Right lung (tissue), 5 donors: Measurements from ENCODE around the gene PCDHGA9. TPM values are rescaled to one million over a fixed set of nuclear protein-coding genes. Genes with fewer than 3 reads are reported as not detected.
"Not testable (repeated sequence)": the region's sequence is repeated elsewhere in the genome, so short reads cannot be mapped to it uniquely, and the experiment has no call there.

ENCODE experiments used
- DNase-seq, 2 donors: peaks; one replicate each; pipeline ENCODE4 v3.0.0-alpha.2; 2013
- polyA plus RNA-seq, 5 donors: library from polyadenylated mRNA; unstranded; fragments of 120-200 nt; gene quantifications; one replicate each; pipeline versions ENCODE4 v1.2.1 to v1.2.3, GENCODE V29; 2013; ENCODE audit warnings: inconsistent platforms in 1 of 5, low replicate concordance in 1 of 5; ENCODE audit not compliant: insufficient read length in 5 of 5, insufficient read depth in 1 of 5

The PCDHGA9 gene
- polyA plus RNA-seq, 5 donors: 4.4 to 8.3 (median 5.7) TPM

DNA sequence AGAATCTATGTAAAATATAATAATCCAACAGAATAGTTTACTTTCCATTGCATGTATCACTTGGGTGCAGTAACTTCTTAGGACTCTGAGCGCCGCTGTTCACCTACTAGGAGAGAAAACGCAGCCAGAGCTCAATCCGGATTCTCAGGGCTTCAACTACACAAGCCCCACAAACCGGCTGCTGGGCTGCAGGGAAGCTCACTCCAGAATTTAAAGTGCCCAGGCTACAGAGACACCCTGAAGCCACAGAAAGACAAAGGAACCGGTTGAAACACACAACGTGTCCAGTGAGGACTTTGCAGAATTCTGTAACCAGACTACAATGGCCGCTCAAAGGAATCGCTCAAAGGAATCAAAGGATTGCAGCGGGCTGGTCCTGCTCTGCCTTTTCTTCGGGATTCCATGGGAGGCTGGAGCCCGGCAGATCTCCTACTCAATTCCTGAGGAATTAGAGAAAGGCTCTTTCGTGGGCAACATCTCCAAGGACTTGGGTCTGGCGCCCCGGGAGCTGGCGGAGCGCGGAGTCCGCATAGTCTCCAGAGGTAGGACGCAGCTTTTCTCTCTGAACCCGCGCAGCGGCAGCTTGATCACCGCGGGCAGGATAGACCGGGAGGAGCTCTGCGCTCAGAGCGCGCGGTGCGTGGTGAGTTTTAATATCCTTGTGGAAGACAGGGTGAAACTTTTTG lies 10.4 kb downstream of the PCDHGA9 start, which contains the start of gene PCDHGA10:
Gene PCDHGA10, plus strand, starts transcription at position 134 of the 686 bp plus-strand sequence. Its CDS starts 189 bp downstream, at position 323.
- DNase-seq: no peak

GRCh38 chr5:141413540-141414069 lies 11.0 kb downstream of the PCDHGA9 start:
- DNase-seq: no peak

- DNase-seq: not testable (repeated sequence)
Observed at GRCh38 chr5:141414548-141415274, 12.1 kb downstream of the PCDHGA9 start.

- not testable (repeated sequence) for DNase-seq
Observed at GRCh38 chr5:141415275-141415618, 12.7 kb downstream of the PCDHGA9 start.

DNA sequence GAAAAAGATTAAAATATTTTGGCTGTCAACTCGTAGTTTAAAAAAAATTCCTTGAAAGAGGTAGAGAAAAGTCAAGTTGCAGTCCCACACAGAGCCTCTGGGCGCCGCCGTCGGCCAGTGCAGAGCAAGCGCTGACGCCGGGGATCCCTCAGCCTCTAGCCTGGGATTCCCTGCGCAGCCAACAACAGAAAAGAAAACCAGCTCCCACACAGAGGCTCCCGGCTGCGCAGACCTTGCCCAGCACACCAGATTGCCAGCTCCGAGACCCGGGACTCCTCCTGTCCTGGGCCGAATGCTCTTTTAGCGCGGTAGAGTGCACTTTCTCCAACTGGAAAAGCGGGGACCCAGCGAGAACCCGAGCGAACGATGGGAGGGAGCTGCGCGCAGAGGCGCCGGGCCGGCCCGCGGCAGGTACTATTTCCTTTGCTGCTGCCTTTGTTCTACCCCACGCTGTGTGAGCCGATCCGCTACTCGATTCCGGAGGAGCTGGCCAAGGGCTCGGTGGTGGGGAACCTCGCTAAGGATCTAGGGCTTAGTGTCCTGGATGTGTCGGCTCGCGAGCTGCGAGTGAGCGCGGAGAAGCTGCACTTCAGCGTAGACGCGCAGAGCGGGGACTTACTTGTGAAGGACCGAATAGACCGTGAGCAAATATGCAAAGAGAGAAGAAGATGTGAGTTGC lies 15.1 kb downstream of the PCDHGA9 start, which contains the start of gene PCDHGB7:
Gene PCDHGB7, plus strand, starts transcription at position 184 of the 679 bp plus-strand sequence. Its CDS starts 183 bp downstream, at position 367.
- peak; percentile 42 to 61 for DNase-seq

- DNase-seq: no peak
Observed at GRCh38 chr5:141419074-141419880, 16.7 kb downstream of the PCDHGA9 start.

DNA sequence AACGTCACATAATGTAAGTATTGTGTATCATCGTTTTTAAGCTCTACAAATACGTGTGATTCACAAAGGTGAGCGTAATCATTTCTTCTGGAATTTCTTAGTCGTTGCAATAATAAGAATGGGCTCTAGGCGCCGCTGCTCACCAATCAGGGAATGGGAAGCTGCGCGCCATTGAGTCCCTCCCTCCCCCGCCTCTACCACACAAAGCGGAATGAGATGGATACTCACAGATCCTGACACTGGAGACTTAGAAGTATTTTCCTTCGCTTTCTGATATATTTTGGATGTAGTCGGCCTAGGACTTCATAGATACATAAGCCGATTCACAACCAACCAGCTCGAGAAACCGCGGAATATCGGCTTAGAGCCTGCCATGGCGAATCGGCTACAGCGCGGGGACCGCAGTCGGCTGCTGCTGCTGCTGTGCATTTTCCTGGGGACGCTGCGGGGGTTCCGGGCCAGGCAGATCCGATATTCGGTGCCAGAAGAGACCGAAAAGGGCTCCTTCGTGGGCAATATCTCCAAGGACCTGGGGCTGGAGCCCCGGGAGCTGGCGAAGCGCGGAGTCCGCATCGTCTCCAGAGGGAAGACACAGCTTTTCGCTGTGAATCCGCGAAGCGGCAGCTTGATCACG lies 18.4 kb downstream of the PCDHGA9 start, which contains the start of gene PCDHGA11:
Gene PCDHGA11, plus strand, starts transcription at position 197 of the 634 bp plus-strand sequence. Its CDS starts 177 bp downstream, at position 374.
- no peak for DNase-seq

DNA sequence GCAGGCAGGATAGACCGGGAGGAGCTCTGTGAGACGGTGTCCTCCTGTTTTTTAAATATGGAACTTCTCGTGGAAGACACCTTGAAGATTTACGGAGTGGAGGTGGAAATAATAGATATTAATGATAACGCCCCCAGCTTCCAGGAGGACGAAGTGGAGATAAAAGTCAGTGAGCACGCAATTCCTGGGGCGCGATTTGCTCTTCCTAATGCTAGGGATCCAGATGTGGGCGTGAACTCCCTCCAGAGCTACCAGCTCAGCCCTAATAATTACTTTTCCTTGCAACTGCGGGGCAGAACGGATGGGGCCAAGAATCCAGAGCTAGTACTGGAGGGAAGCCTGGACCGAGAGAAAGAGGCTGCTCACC lies 18.9 kb downstream of the PCDHGA9 start:
- no peak for DNase-seq

DNA sequence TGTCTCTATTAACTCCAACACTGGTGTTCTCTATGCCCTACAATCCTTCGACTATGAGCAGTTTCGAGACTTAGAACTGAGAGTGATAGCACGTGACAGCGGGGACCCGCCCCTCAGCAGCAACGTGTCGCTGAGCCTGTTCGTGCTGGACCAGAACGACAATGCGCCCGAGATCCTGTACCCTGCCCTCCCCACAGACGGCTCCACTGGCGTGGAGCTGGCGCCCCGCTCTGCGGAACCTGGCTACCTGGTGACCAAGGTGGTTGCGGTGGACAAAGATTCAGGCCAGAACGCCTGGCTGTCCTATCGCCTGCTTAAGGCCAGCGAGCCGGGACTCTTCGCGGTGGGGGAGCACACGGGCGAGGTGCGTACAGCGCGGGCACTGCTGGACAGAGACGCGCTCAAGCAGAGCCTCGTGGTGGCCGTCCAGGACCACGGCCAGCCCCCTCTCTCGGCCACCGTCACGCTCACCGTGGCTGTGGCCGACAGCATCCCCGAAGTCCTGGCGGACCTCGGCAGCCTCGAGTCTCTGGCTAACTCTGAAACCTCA lies 20.2 kb downstream of the PCDHGA9 start:
- no peak for DNase-seq

DNA sequence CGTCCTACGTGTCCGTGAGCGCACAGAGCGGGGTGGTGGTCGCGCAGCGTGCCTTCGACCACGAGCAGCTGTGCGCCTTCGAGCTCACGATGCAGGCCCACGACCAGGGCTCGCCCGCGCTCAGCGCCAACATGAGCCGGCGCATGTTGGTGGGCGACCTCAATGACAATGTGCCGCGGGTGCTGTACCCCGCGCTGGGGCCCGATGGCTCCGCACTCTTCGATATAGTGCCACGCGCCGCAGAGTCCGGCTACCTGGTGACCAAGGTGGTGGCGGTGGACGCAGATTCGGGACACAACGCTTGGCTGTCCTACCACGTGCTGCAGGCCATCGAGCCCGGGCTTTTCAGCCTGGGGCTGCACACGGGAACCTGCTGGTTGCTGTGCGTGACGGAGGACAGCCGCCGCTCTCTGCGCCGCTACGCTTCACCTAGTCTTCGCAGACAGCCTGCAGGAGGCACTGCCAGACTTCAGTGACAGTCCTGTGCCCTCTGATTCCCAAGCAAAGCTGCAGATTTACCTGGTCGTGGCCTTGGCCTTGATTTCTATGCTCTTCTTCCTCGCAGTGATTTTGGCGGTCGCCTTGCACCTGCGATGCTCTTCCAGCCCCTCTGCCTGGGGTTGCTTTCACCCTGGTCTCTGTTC lies 25.3 kb downstream of the PCDHGA9 start:
- DNase-seq: no peak

- no peak for DNase-seq
Observed at GRCh38 chr5:141430332-141431113, 27.9 kb downstream of the PCDHGA9 start, which contains the start of gene PCDHGA12. Gene PCDHGA12, plus strand, starts transcription at chr5:141430507. Its CDS starts 253 bp downstream, at chr5:141430760.

DNA sequence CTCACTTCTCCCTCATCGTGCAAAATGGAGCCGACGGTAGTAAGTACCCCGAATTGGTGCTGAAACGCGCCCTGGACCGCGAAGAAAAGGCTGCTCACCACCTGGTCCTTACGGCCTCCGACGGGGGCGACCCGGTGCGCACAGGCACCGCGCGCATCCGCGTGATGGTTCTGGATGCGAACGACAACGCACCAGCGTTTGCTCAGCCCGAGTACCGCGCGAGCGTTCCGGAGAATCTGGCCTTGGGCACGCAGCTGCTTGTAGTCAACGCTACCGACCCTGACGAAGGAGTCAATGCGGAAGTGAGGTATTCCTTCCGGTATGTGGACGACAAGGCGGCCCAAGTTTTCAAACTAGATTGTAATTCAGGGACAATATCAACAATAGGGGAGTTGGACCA lies 28.7 kb downstream of the PCDHGA9 start:
- DNase-seq: no peak

GRCh38 chr5:141432308-141432707 lies 29.7 kb downstream of the PCDHGA9 start:
- DNase-seq: not testable (repeated sequence)

GRCh38 chr5:141432726-141433125 lies 30.1 kb downstream of the PCDHGA9 start:
- DNase-seq: not testable (repeated sequence)

DNA sequence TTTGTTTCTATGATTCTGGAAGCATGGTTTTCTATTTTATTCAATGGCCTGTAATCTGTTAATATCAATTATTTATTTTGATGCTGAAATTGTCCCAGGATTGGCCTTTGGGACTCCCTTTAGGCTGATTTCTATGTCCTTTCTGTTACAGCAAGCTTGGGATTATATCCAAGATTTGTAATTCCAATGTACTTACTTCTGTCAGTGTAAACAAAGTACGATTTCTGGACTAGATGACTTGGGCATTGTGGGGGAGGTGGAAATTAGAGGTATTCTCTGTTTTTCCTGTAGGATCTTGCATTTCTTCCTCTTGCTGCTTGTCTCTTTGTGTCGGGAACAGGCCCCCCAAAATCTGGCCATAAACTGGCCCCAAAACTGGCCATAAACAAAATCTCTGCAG lies 31.4 kb downstream of the PCDHGA9 start:
- DNase-seq: no peak

DNA sequence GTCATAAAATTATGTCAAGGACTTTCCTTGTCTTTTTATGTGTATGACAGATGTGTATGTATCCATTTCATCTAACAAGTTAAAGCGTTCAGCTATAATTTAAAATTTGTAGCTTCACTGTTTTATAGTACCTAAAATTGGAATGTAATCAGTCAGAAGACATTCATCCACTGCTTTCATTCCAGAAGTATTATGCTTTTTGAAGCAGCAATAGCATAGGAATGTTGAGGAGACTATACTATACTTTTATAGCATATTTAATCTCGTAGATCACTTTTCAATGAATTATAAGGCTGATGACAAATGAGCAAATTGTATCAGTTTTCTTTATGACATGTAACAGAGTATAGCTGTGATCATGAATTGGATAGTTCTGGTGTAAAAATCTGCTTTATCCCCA lies 34.6 kb downstream of the PCDHGA9 start:
- no peak for DNase-seq

- no peak for DNase-seq
Observed at GRCh38 chr5:141439411-141440141, 37.0 kb downstream of the PCDHGA9 start.

- no peak for DNase-seq
Observed at GRCh38 chr5:141440341-141440740, 37.8 kb downstream of the PCDHGA9 start.
